CD4-positive, alpha-beta memory T cell (primary cell): ENCODE data around the gene POLD4. TPM values are rescaled to one million over a fixed set of nuclear protein-coding genes. Genes with fewer than 3 reads are reported as not detected.
"Not testable (repeated sequence)": the region's sequence is repeated elsewhere in the genome, so short reads cannot be mapped to it uniquely, and the experiment has no call there.

Experiments used
- CTCF ChIA-PET: fragments of 350-600 bp; sonication (Branson Sonifier 250); formaldehyde crosslinking; loops from one replicate; lab custom pipeline; 2021; ENCODE audit warnings: inconsistent platforms; ENCODE audit not compliant: partially characterized antibody; lab: Charles Lee
- POLR2A ChIA-PET: fragments of 350-600 bp; sonication (Branson Sonifier 250); formaldehyde crosslinking; loops from one replicate; lab custom pipeline; 2021; ENCODE audit not compliant: partially characterized antibody; lab: Charles Lee
- DNase-seq, 5 donors: peaks; one replicate each; pipeline versions ENCODE4 v3.0.0 to v3.0.0-alpha.2; 2020 to 2022; ENCODE audit warnings: mixed read lengths in 1 of 5
- H3K27ac ChIP-seq: one replicate; pipeline ENCODE4 v1.7.0; 2013; ENCODE audit warnings: low read depth, low read length
- H3K27me3 ChIP-seq: 2 replicates; pipeline ENCODE4 v1.7.0; 2013; ENCODE audit warnings: mild to moderate bottlenecking, low read length, moderate library complexity; ENCODE audit not compliant: insufficient read depth
- H3K36me3 ChIP-seq: 2 replicates; pipeline ENCODE4 v1.7.0; 2013; ENCODE audit warnings: mild to moderate bottlenecking, low read length, moderate library complexity; ENCODE audit not compliant: insufficient read depth
- H3K4me1 ChIP-seq: 2 replicates; pipeline ENCODE4 v1.7.0; 2013; ENCODE audit warnings: mild to moderate bottlenecking, low read length, moderate library complexity; ENCODE audit not compliant: insufficient read depth
- H3K4me3 ChIP-seq, 2 donors: one replicate each; pipeline ENCODE4 v1.7.0; 2013; ENCODE audit warnings: low read length in 2 of 2, mild to moderate bottlenecking in 1 of 2
- H3K9me3 ChIP-seq, 2 donors: one replicate each; pipeline ENCODE4 v1.7.0; 2013; ENCODE audit warnings: low read length in 2 of 2, control low read depth in 1 of 2; ENCODE audit not compliant: control insufficient read depth in 1 of 2
- H3K27ac Mint-ChIP-seq, 7 donors: one replicate each; pipeline ENCODE4 v1.8.0; 2020 to 2021; ENCODE audit warnings: mixed read lengths in 7 of 7, mild to moderate bottlenecking in 6 of 7, inconsistent platforms in 3 of 7, moderate library complexity in 3 of 7
- H3K27me3 Mint-ChIP-seq, 2 donors: one replicate each; pipeline ENCODE4 v1.8.0; 2020 to 2021; ENCODE audit warnings: mixed read lengths in 2 of 2
- H3K36me3 Mint-ChIP-seq, 2 donors: one replicate each; pipeline ENCODE4 v1.8.0; 2020 to 2021; ENCODE audit warnings: mixed read lengths in 2 of 2, inconsistent platforms in 1 of 2, mild to moderate bottlenecking in 1 of 2
- H3K4me1 Mint-ChIP-seq, 4 donors: one replicate each; pipeline ENCODE4 v1.8.0; 2020 to 2021; ENCODE audit warnings: mixed read lengths in 4 of 4, mild to moderate bottlenecking in 1 of 4
- H3K4me3 Mint-ChIP-seq, 8 donors: one replicate each; pipeline ENCODE4 v1.8.0; 2020 to 2021; ENCODE audit warnings: mixed read lengths in 8 of 8, mild to moderate bottlenecking in 7 of 8, moderate library complexity in 6 of 8, inconsistent platforms in 3 of 8
- H3K9me3 Mint-ChIP-seq, 8 donors: one replicate each; pipeline ENCODE4 v1.8.0; 2020 to 2021; ENCODE audit warnings: mixed read lengths in 8 of 8, mild to moderate bottlenecking in 5 of 8, inconsistent platforms in 3 of 8, moderate library complexity in 1 of 8
- intact Hi-C: fragments of 100-400 bp; cut with micrococcal nuclease; formaldehyde crosslinking; loops from one replicate; pipeline ENCODE4 v1.15.1; 2023
- polyA plus RNA-seq, 2 donors: library from polyadenylated mRNA; unstranded; fragments of 300-500 nt; fragmentation: Illumina TruSeq; gene quantifications; one replicate each; pipeline ENCODE4 v1.2.3, GENCODE V29; 2021
- total RNA-seq, 2 experiments: library from RNA; stranded (reverse); gene quantifications; one replicate each; pipeline ENCODE4 v1.2.3, GENCODE V29; 2021

The POLD4 gene
- total and polyA plus RNA-seq, 4 experiments from 2014 or later, result 87.9 to 96.2 (median 92.5) TPM

DNA sequence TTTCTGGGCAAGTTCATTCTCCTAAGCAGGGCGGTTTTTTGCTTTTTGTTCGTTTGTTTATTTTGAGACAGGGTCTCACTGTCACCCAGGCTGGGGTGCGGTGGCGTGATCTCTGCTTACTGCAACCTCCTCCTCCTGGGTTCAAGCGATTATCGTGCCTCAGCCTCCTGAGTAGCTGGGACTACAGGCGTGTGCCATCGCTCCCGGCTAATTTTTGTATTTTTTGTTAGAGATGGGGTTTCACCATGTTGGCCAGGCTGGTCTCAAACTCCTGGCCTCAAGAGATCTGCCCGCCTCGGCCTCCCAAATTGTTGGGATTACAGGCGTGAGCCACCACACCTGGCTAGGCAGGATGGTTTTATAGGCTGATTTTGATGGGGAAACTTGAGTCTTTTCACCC, 34.5 kb downstream of the POLD4 start:
- H3K36me3 ChIP-seq, H3K9me3 Mint-ChIP-seq, H3K27me3 ChIP-seq, H3K27me3 Mint-ChIP-seq, H3K4me3 ChIP-seq, intact Hi-C loops, H3K9me3 ChIP-seq, H3K36me3 Mint-ChIP-seq, H3K27ac ChIP-seq, DNase-seq: not testable (repeated sequence)
- Mint-ChIP-seq H3K4me3 (peak overlapping the region; percentile 82 to 99 (median 98)), H3K4me1 (peaks cover 16 to 35% (median 26%) of the 10 kb centered on the region in 4 donors), H3K27ac (peak overlapping the region in 3 of 7 donors; percentile 32 to 95 (median 35))
- peaks cover 20% of the 10 kb centered on the region for H3K4me1 ChIP-seq
- ChIA-PET POLR2A (interaction anchor here (2.7 to 13.1 kb wide), 5 partner anchors 29 to 78 kb away, joined by 32 to 358 read pairs (median 63); partner anchors contain the start of genes ANKRD13D, GRK2 and POLD4), CTCF (interaction anchor here (2.4 to 11.2 kb wide), 5 partner anchors 27 to 66 kb away, joined by 10 to 155 read pairs (median 34); partner anchors contain the start of gene GRK2)

DNA sequence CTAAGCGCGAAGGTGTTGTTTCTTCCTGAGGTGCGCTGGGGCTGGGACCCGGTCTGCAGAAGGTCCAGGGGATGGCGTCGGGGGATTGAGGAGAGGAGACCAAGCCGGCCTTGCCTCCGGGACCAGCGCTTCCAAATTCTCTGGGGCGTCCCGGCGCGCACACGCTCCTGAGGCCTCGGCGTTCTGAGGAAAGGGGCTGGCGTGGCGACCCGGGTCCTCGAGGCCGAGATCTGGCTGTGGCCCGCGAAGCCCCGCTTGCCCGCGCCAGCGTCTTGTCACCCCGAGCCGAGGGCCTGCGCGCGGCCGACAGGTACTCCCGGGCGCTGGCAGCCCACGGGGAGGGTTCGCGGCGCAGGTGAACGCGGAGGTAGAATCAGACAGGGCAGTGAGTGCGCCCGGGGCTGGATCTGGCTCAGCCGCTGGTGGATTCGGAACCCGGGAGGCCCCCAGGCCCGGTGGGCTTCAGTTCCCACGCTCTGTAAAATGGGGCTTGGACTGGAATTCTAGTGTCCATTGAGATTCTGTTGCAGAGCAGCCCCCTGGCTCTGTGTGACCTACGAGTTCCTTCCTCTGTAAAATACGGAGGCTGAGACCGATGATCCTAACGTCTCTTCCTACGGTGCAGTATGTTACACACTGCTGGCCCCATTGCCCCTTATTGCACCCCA, 35.3 kb downstream of the POLD4 start:
- peak overlapping the region; percentile 95 to 99 (median 98) for H3K27ac Mint-ChIP-seq
- Histone ChIP-seq H3K4me1 (peaks cover 29% of the 10 kb centered on the region), H3K36me3 (no peaks in the 10 kb centered on the region), H3K9me3 (no peaks in the 10 kb centered on the region), H3K27me3 (no peaks in the 10 kb centered on the region), H3K27ac (peak overlapping the region; percentile 69), H3K4me3 (peak overlapping the region; percentile 91)
- H3K27me3 Mint-ChIP-seq, result no peaks in the 10 kb centered on the region
- peak overlapping the region; percentile 94 to 99 (median 98) for H3K4me3 Mint-ChIP-seq
- ChIA-PET CTCF (interaction anchor here (0.8 to 11.2 kb wide), 21 partner anchors 9 to 79 kb away, joined by 3 to 155 read pairs (median 5); partner anchors contain the start of genes ANKRD13D, GRK2 and POLD4), POLR2A (interaction anchor here (0.6 to 13.1 kb wide), 22 partner anchors 11 to 199 kb away, joined by 3 to 358 read pairs (median 6); partner anchors contain the start of genes ANKRD13D, CLCF1, GRK2 and POLD4)
- H3K4me1 Mint-ChIP-seq, result peaks cover 22 to 43% (median 34%) of the 10 kb centered on the region in 4 donors
- DNase-seq, result no peak
- H3K36me3 Mint-ChIP-seq, result peaks cover 0 to 4% of the 10 kb centered on the region in 2 donors
- intact Hi-C loops, result loop anchor here (1.0 to 2.0 kb wide), 8 partner anchors 15 to 237 kb away; partner anchors contain the start of genes GRK2 and SSH3
- H3K9me3 Mint-ChIP-seq, result peaks cover 0 to 4% (median 0%) of the 10 kb centered on the region in 8 donors

DNA sequence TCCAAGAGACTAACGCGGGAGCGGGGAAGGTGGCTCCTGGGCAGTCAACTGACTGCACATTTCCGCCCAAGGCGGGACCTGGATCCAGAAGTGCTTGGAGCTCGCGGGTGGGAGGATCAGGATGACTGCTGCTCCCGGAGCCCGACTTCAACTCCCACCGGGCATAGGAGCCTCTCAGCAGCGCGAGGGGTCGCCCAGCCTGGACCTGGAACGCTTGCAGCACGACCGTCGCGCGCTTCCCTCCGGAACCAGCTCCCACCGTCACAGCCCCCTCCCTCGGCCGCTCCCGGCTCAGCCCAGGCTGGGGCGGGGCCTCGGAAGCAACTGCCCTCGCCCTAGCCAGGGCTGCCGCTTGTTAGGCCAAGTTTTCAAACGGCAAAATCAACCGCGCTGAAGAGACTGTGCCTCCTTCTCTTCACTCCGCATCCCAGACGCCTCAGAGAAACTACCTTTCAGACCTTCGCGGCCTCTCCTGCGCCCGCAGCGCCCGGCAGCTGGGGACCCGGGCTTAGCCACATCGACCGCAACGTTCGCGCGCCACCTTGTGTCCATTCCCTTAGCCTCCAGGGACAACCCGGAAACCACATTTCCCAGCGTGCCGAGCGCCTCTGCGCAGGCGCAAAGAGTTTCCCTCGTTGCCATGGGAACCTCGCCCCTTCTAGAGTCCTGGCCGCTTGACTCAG, 36.0 kb downstream of the POLD4 start:
- Histone ChIP-seq H3K4me1 (peaks cover 35% of the 10 kb centered on the region), H3K36me3 (no peaks in the 10 kb centered on the region), H3K9me3 (no peaks in the 10 kb centered on the region), H3K27ac (peak overlapping the region; percentile 69), H3K27me3 (no peaks in the 10 kb centered on the region), H3K4me3 (peak overlapping the region; percentile 91)
- peak; percentile 96 to 99 (median 97) for DNase-seq
- intact Hi-C loops, result loop anchor here (1.0 to 2.0 kb wide), 8 partner anchors 15 to 236 kb away; partner anchors contain the start of genes GRK2 and SSH3
- Mint-ChIP-seq H3K36me3 (peaks cover 0 to 4% of the 10 kb centered on the region in 2 donors), H3K27ac (peak overlapping the region; percentile 95 to 99 (median 98)), H3K4me1 (peaks cover 27 to 49% (median 40%) of the 10 kb centered on the region in 4 donors), H3K9me3 (peaks cover 0 to 4% (median 0%) of the 10 kb centered on the region in 8 donors), H3K4me3 (peak overlapping the region; percentile 94 to 99 (median 98)), H3K27me3 (no peaks in the 10 kb centered on the region)
- ChIA-PET POLR2A (interaction anchor here (0.6 to 13.1 kb wide), 23 partner anchors 11 to 199 kb away, joined by 3 to 358 read pairs (median 6); partner anchors contain the start of genes ANKRD13D, CLCF1, GRK2 and POLD4), CTCF (interaction anchor here (0.8 to 11.2 kb wide), 24 partner anchors 9 to 237 kb away, joined by 3 to 155 read pairs (median 5); partner anchors contain the start of genes ANKRD13D, GRK2, POLD4 and SSH3)

DNA sequence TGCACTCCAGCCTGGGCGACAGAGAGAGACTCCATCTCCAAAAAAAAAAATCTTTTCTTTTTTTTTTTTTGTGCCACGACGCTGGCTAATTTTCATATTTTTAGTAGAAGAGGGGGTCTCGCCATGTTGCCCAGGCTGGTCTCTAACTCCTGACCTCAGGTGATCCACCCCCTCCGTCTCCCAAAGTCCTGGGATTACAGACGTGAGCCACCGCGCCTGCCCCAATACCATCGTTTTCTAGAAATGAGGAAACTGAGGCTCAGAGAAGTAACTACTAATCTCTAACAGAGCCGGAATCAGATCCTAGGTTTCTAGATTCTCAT, 36.5 kb downstream of the POLD4 start:
- peak in 1 of 5 donors; percentile 15 for DNase-seq
- Histone ChIP-seq H3K27me3 (no peaks in the 10 kb centered on the region), H3K9me3 (no peaks in the 10 kb centered on the region), H3K4me1 (peaks cover 40% of the 10 kb centered on the region), H3K36me3 (no peaks in the 10 kb centered on the region), H3K27ac (peak overlapping the region; percentile 69), H3K4me3 (peak overlapping the region; percentile 91)
- peaks cover 0 to 4% of the 10 kb centered on the region in 2 donors for H3K36me3 Mint-ChIP-seq
- H3K27me3 Mint-ChIP-seq, result no peaks in the 10 kb centered on the region
- H3K4me1 Mint-ChIP-seq, result peaks cover 30 to 54% (median 45%) of the 10 kb centered on the region in 4 donors
- intact Hi-C loops, result loop anchor here (1.0 to 2.0 kb wide), 8 partner anchors 14 to 236 kb away; partner anchors contain the start of genes GRK2 and SSH3
- peaks cover 0 to 4% (median 0%) of the 10 kb centered on the region in 8 donors for H3K9me3 Mint-ChIP-seq
- peak overlapping the region; percentile 94 to 99 (median 98) for H3K4me3 Mint-ChIP-seq
- ChIA-PET POLR2A (interaction anchor here (0.9 to 13.1 kb wide), 17 partner anchors 10 to 198 kb away, joined by 3 to 358 read pairs (median 8); partner anchors contain the start of genes ANKRD13D, CLCF1, GRK2 and POLD4), CTCF (interaction anchor here (0.8 to 11.2 kb wide), 19 partner anchors 12 to 236 kb away, joined by 3 to 155 read pairs (median 5); partner anchors contain the start of genes ANKRD13D, GRK2 and SSH3)
- peak overlapping the region; percentile 74 to 99 (median 97) for H3K27ac Mint-ChIP-seq

DNA sequence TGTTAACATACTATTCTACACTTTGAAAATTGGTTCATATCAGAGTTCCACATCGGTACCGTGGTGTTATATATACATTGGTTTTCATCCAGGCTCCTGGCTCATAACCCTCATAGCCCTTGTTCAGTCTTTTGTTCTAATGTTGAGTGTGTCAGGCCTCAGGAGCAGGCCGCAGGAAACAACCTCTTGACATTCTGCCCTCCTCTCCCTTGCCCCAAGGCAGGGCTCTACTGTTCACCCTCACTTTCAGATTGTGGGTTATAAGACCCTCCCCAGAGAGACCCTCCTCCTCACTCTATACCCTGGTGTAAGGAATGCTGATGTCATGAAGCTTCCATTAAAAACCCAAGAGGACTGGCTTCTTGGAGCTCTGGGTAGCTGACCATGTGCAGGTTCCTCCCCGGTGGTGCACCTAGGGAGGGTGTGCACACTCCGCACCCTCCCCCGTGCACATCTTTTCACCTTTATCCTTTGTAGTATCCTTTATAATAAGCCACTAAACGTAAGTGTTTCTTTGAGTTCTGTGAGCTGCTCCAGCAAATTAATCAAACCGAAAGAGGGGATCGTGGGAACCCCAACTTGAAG, 37.9 kb downstream of the POLD4 start:
- Histone ChIP-seq H3K4me3 (no peak overlapping the region), H3K4me1 (peaks cover 51% of the 10 kb centered on the region), H3K36me3 (no peaks in the 10 kb centered on the region), H3K27me3 (no peaks in the 10 kb centered on the region), H3K9me3 (no peaks in the 10 kb centered on the region), H3K27ac (no peak overlapping the region)
- Mint-ChIP-seq H3K27me3 (no peaks in the 10 kb centered on the region), H3K27ac (peak overlapping the region in 6 of 7 donors; percentile 43 to 87 (median 77)), H3K4me1 (peaks cover 32 to 65% (median 53%) of the 10 kb centered on the region in 4 donors), H3K36me3 (peaks cover 0 to 4% of the 10 kb centered on the region in 2 donors), H3K9me3 (peaks cover 0 to 4% (median 0%) of the 10 kb centered on the region in 8 donors), H3K4me3 (peak overlapping the region; percentile 29 to 77 (median 60))
- DNase-seq, result no peak
- CTCF ChIA-PET, result interaction anchor here (0.6 to 11.2 kb wide), 8 partner anchors 13 to 250 kb away, joined by 3 to 155 read pairs (median 4); partner anchors contain the start of genes ANKRD13D and GRK2
- intact Hi-C loops, result no loop called here
- POLR2A ChIA-PET, result interaction anchor here (1.0 to 13.1 kb wide), 9 partner anchors 14 to 93 kb away, joined by 3 to 358 read pairs (median 7); partner anchors contain the start of genes ANKRD13D, GRK2, POLD4 and SSH3

DNA sequence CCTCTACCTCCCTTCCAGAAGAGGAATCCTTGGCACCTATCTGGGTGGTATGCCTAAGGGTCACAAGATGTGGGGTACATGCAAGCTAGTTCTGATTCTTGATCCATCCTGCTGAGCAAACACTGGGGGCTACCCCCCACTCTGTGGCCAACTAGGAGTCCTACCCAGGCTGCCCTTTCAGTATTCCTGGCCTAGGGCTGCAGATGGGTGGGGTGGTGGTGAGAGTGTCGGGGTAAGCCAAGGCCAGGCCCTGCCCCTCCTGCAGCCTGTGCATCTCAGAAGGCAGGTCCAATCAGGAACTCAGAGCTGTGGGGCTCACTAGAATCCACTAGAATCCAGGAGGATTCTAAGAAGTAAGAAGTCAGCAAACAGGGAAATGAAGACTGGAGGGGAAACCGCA, 39.1 kb downstream of the POLD4 start:
- peaks cover 0 to 4% of the 10 kb centered on the region in 2 donors for H3K36me3 Mint-ChIP-seq
- H3K4me3 ChIP-seq, result no peak overlapping the region
- intact Hi-C loops, result no loop called here
- no peak for DNase-seq
- H3K27ac ChIP-seq, result no peak overlapping the region
- H3K27me3 Mint-ChIP-seq, result no peaks in the 10 kb centered on the region
- peaks cover 51% of the 10 kb centered on the region for H3K4me1 ChIP-seq
- H3K9me3 Mint-ChIP-seq, result peaks cover 0 to 4% (median 0%) of the 10 kb centered on the region in 8 donors
- H3K27me3 ChIP-seq, result no peaks in the 10 kb centered on the region
- CTCF ChIA-PET, result interaction anchor here (0.7 to 11.2 kb wide), 6 partner anchors 11 to 90 kb away, joined by 3 to 155 read pairs (median 6); partner anchors contain the start of genes GRK2, POLD4, SSH3 and TBC1D10C
- H3K9me3 ChIP-seq, result no peaks in the 10 kb centered on the region
- POLR2A ChIA-PET, result interaction anchor here (1.0 to 13.1 kb wide), 7 partner anchors 12 to 94 kb away, joined by 3 to 358 read pairs (median 7); partner anchors contain the start of genes ANKRD13D, GRK2 and SSH3
- peaks cover 31 to 70% (median 54%) of the 10 kb centered on the region in 4 donors for H3K4me1 Mint-ChIP-seq
- H3K4me3 Mint-ChIP-seq, result peak overlapping the region in 3 of 8 donors; percentile 7 to 44 (median 23)
- no peaks in the 10 kb centered on the region for H3K36me3 ChIP-seq
- H3K27ac Mint-ChIP-seq, result peak overlapping the region; percentile 37 to 92 (median 82)
